ENCODE data around the gene VAT1L.

GRCh38 chr16:77949445-77949844 lies 161.1 kb downstream of the VAT1L start:
- TF ChIP-seq POLR2A (IDR thresholded peaks at IDR 0.05; ENCODE audit: low read depth, low read length) (no peak), TAF1 (IDR thresholded peaks at IDR 0.05; ENCODE audit: borderline replicate concordance, low read depth, low read length) (no peak)

Data from GM12892 (cell line).